Measurements from ENCODE around the gene MIOX. TPM values are rescaled to one million over a fixed set of nuclear protein-coding genes. Genes with fewer than 3 reads are reported as not detected.

MIOX gene
- total RNA-seq, 2 experiments from 2014 or later = 0.32 to 0.44 TPM

GRCh38 chr22:50467773-50468440, 18.8 kb upstream of the MIOX start:
- DNase-seq = no peak
- intact Hi-C loops (cut with DNase I, micrococcal nuclease) = no loop called here
- H3K4me1 Mint-ChIP-seq = peaks cover 42% of the 10 kb centered on the region
- POLR2A ChIA-PET = interaction anchor here (0.7 kb wide), 1 partner anchor 18 kb away, joined by 5 read pairs; no protein-coding TSS in a partner anchor
- no peaks in the 10 kb centered on the region for H3K9me3 Mint-ChIP-seq (ENCODE audit: low read depth)
- no peak overlapping the region for H3K4me3 Mint-ChIP-seq
- no peak for ATAC-seq
- H3K36me3 Mint-ChIP-seq (ENCODE audit: low read depth) = peaks cover 26% of the 10 kb centered on the region
- H3K27ac Mint-ChIP-seq = no peak overlapping the region
- no peaks in the 10 kb centered on the region for H3K27me3 Mint-ChIP-seq
- CTCF ChIA-PET = interaction anchor here (1.0 kb wide), 1 partner anchor 153 kb away, joined by 7 read pairs; no protein-coding TSS in a partner anchor

- ATAC-seq = no peak
- POLR2A ChIA-PET = interaction anchor here (0.7 kb wide), 1 partner anchor 19 kb away, joined by 5 read pairs; no protein-coding TSS in a partner anchor
- Mint-ChIP-seq H3K4me1 (peaks cover 49% of the 10 kb centered on the region), H3K4me3 (no peak overlapping the region), H3K27me3 (no peaks in the 10 kb centered on the region), H3K36me3 (ENCODE audit: low read depth) (peaks cover 21% of the 10 kb centered on the region), H3K27ac (peak overlapping the region; percentile 67), H3K9me3 (ENCODE audit: low read depth) (no peaks in the 10 kb centered on the region)
- no peak for DNase-seq
- intact Hi-C loops (cut with DNase I, micrococcal nuclease) = loop anchor here in 1 of 2 experiments (1.0 kb wide), 1 partner anchor 152 kb away; no protein-coding TSS in a partner anchor
- CTCF ChIA-PET = interaction anchor here (0.6 to 1.2 kb wide), 4 partner anchors 38 to 232 kb away, joined by 3 to 7 read pairs (median 3); no protein-coding TSS in a partner anchor
Measured at GRCh38 chr22:50468626-50469025, 18.0 kb upstream of the MIOX start.

- Mint-ChIP-seq H3K27me3 (no peaks in the 10 kb centered on the region), H3K27ac (peak overlapping the region; percentile 95), H3K4me1 (peaks cover 53% of the 10 kb centered on the region), H3K36me3 (ENCODE audit: low read depth) (peaks cover 17% of the 10 kb centered on the region), H3K9me3 (ENCODE audit: low read depth) (no peaks in the 10 kb centered on the region), H3K4me3 (peak overlapping the region; percentile 59)
- POLR2A ChIA-PET = interaction anchor here (0.6 to 1.6 kb wide), 6 partner anchors 38 to 290 kb away, joined by 3 to 10 read pairs (median 4); partner anchors contain the start of genes LMF2, NCAPH2 and SCO2
- DNase-seq (peak; percentile 97), ATAC-seq (peak; percentile 84)
- intact Hi-C loops (cut with DNase I, micrococcal nuclease) = loop anchor here (1.0 to 5.0 kb wide), 6 partner anchors 12 to 282 kb away; partner anchors contain the start of genes ADM2 (in 1 of the 2), LMF2 (in 1 of the 2), NCAPH2 (in 1 of the 2) and TRABD (in 1 of the 2)
- CTCF ChIA-PET = interaction anchor here (0.6 to 3.4 kb wide), 8 partner anchors 16 to 233 kb away, joined by 3 to 14 read pairs (median 3); partner anchors contain the start of gene SCO2
Measured at GRCh38 chr22:50469377-50470305, 17.0 kb upstream of the MIOX start.

GRCh38 chr22:50470491-50470890, 16.2 kb upstream of the MIOX start:
- POLR2A ChIA-PET = interaction anchor here (0.6 to 1.6 kb wide), 6 partner anchors 37 to 290 kb away, joined by 3 to 10 read pairs (median 4); partner anchors contain the start of genes LMF2, NCAPH2 and SCO2
- CTCF ChIA-PET = interaction anchor here (1.0 to 3.4 kb wide), 4 partner anchors 20 to 55 kb away, joined by 3 to 14 read pairs (median 3); partner anchors contain the start of gene SCO2
- Mint-ChIP-seq H3K9me3 (ENCODE audit: low read depth) (no peaks in the 10 kb centered on the region), H3K4me1 (peaks cover 54% of the 10 kb centered on the region), H3K27ac (peak overlapping the region; percentile 95), H3K27me3 (no peaks in the 10 kb centered on the region), H3K4me3 (peak overlapping the region; percentile 59), H3K36me3 (ENCODE audit: low read depth) (peaks cover 17% of the 10 kb centered on the region)
- DNase-seq = no peak
- ATAC-seq = no peak
- intact Hi-C loops (cut with DNase I, micrococcal nuclease) = loop anchor here (1.0 to 5.0 kb wide), 6 partner anchors 11 to 283 kb away; partner anchors contain the start of genes ADM2 (in 1 of the 2), LMF2 (in 1 of the 2), NCAPH2 (in 1 of the 2) and TRABD (in 1 of the 2)

GRCh38 chr22:50471197-50471847, 15.3 kb upstream of the MIOX start:
- ATAC-seq (no peak), DNase-seq (no peak)
- Mint-ChIP-seq H3K4me1 (peaks cover 55% of the 10 kb centered on the region), H3K27ac (peak overlapping the region; percentile 95), H3K36me3 (ENCODE audit: low read depth) (peaks cover 11% of the 10 kb centered on the region), H3K9me3 (ENCODE audit: low read depth) (no peaks in the 10 kb centered on the region), H3K27me3 (no peaks in the 10 kb centered on the region), H3K4me3 (peak overlapping the region; percentile 59)
- intact Hi-C loops (cut with DNase I, micrococcal nuclease) = loop anchor here (2.0 to 5.0 kb wide), 2 partner anchors 37 to 284 kb away; partner anchors contain the start of genes NCAPH2 (in 1 of the 2) and TRABD (in 1 of the 2)
- POLR2A ChIA-PET = no interaction called here
- CTCF ChIA-PET = interaction anchor here (0.8 to 3.4 kb wide), 2 partner anchors 54 to 150 kb away, joined by 3 to 14 read pairs; partner anchors contain the start of gene SCO2

- H3K36me3 Mint-ChIP-seq (ENCODE audit: low read depth) = peaks cover 5% of the 10 kb centered on the region
- no peak for ATAC-seq
- DNase-seq = no peak
- no peaks in the 10 kb centered on the region for H3K27me3 Mint-ChIP-seq
- no peaks in the 10 kb centered on the region for H3K9me3 Mint-ChIP-seq (ENCODE audit: low read depth)
- POLR2A ChIA-PET = no interaction called here
- peaks cover 55% of the 10 kb centered on the region for H3K4me1 Mint-ChIP-seq
- intact Hi-C loops (cut with DNase I, micrococcal nuclease) = loop anchor here (2.0 to 5.0 kb wide), 2 partner anchors 37 to 285 kb away; partner anchors contain the start of genes NCAPH2 (in 1 of the 2) and TRABD (in 1 of the 2)
- peak overlapping the region; percentile 95 for H3K27ac Mint-ChIP-seq
- no peak overlapping the region for H3K4me3 Mint-ChIP-seq
- CTCF ChIA-PET = interaction anchor here (0.6 to 3.4 kb wide), 6 partner anchors 19 to 323 kb away, joined by 3 to 14 read pairs (median 4); partner anchors contain the start of gene SCO2
Measured at GRCh38 chr22:50471962-50472361, 14.7 kb upstream of the MIOX start.

- peaks cover 4% of the 10 kb centered on the region for H3K36me3 Mint-ChIP-seq (ENCODE audit: low read depth)
- intact Hi-C loops (cut with DNase I, micrococcal nuclease) = loop anchor here in 1 of 2 experiments (5.0 kb wide), 1 partner anchor 286 kb away; the partner anchor contains the start of gene TRABD
- peak overlapping the region; percentile 89 for H3K4me3 Mint-ChIP-seq
- ATAC-seq (peak; percentile 18), DNase-seq (peak; percentile 70)
- H3K27ac Mint-ChIP-seq = peak overlapping the region; percentile 83
- H3K27me3 Mint-ChIP-seq = no peaks in the 10 kb centered on the region
- ChIA-PET CTCF (interaction anchor here (0.9 to 1.7 kb wide), 6 partner anchors 20 to 53 kb away, joined by 3 to 6 read pairs (median 4); partner anchors contain the start of gene SCO2), POLR2A (interaction anchor here (0.7 kb wide), 1 partner anchor 53 kb away, joined by 3 read pairs; no protein-coding TSS in a partner anchor)
- H3K9me3 Mint-ChIP-seq (ENCODE audit: low read depth) = no peaks in the 10 kb centered on the region
- peaks cover 55% of the 10 kb centered on the region for H3K4me1 Mint-ChIP-seq
Measured at GRCh38 chr22:50473088-50473487, 13.6 kb upstream of the MIOX start.

- Mint-ChIP-seq H3K27ac (peak overlapping the region; percentile 83), H3K9me3 (ENCODE audit: low read depth) (no peaks in the 10 kb centered on the region), H3K4me1 (peaks cover 48% of the 10 kb centered on the region), H3K4me3 (peak overlapping the region; percentile 89), H3K27me3 (no peaks in the 10 kb centered on the region), H3K36me3 (ENCODE audit: low read depth) (peaks cover 2% of the 10 kb centered on the region)
- POLR2A ChIA-PET = interaction anchor here (0.7 kb wide), 1 partner anchor 52 kb away, joined by 3 read pairs; no protein-coding TSS in a partner anchor
- CTCF ChIA-PET = interaction anchor here (0.9 to 1.7 kb wide), 3 partner anchors 24 to 233 kb away, joined by 3 to 5 read pairs (median 4); partner anchors contain the start of gene SCO2
- intact Hi-C loops (cut with DNase I, micrococcal nuclease) = loop anchor here in 1 of 2 experiments (2.0 to 5.0 kb wide), 4 partner anchors 131 to 287 kb away; partner anchors contain the start of genes MAPK11, PPP6R2, TRABD and TUBGCP6
- DNase-seq (peak; percentile 75), ATAC-seq (peak; percentile 9)
Measured at GRCh38 chr22:50473855-50474671, 12.6 kb upstream of the MIOX start.
